Activated CD4-positive, alpha-beta T cell treated with anti-CD3 and anti-CD28 coated beads, Interleukin-2, amount 10 ng/mL, durations not matched to agents 24 days and 14 days (primary cell): ENCODE data around the gene C16orf96. TPM values are rescaled to one million over a fixed set of nuclear protein-coding genes. Genes with fewer than 3 reads are reported as not detected.

Experiments
- DNase-seq: peaks from one replicate; pipeline ENCODE4 v3.0.0; 2022
- H3K27ac Mint-ChIP-seq: one replicate; pipeline ENCODE4 v1.8.0; 2022; ENCODE audit warnings: mild to moderate bottlenecking, mixed read lengths
- H3K27me3 Mint-ChIP-seq: one replicate; pipeline ENCODE4 v1.8.0; 2022; ENCODE audit warnings: mixed read lengths
- H3K36me3 Mint-ChIP-seq: one replicate; pipeline ENCODE4 v1.8.0; 2022; ENCODE audit warnings: low read depth, mild to moderate bottlenecking, mixed read lengths
- H3K4me1 Mint-ChIP-seq: one replicate; pipeline ENCODE4 v1.8.0; 2021; ENCODE audit warnings: mixed read lengths
- H3K4me3 Mint-ChIP-seq: one replicate; pipeline ENCODE4 v1.8.0; 2022; ENCODE audit warnings: mild to moderate bottlenecking, moderate library complexity, mixed read lengths
- H3K9me3 Mint-ChIP-seq: one replicate; pipeline ENCODE4 v1.8.0; 2021; ENCODE audit warnings: mixed read lengths
- intact Hi-C: fragments of 100-400 bp; cut with micrococcal nuclease; formaldehyde crosslinking; loops from one replicate; pipeline ENCODE4 v1.15.1; 2023
- total RNA-seq: library from RNA; stranded (reverse); gene quantifications from 2 replicates; pipeline ENCODE4 v1.2.3, GENCODE V29; 2022

Gene C16orf96
- total RNA-seq, 1 donor from 2014 or later, result not detected

GRCh38 chr16:4534151-4534790 lies 21.9 kb upstream of the C16orf96 start:
- intact Hi-C loops, result loop anchor here (10.0 kb wide), 1 partner anchor 421 kb away; the partner anchor contains the start of gene SEC14L5
- Mint-ChIP-seq H3K9me3 (peaks cover 3% of the 10 kb centered on the region), H3K27me3 (peaks cover 2% of the 10 kb centered on the region), H3K27ac (no peak overlapping the region), H3K36me3 (peaks cover 34% of the 10 kb centered on the region), H3K4me3 (no peak overlapping the region), H3K4me1 (peaks cover 47% of the 10 kb centered on the region)
- no peak for DNase-seq

- H3K4me1 Mint-ChIP-seq, result peaks cover 37% of the 10 kb centered on the region
- intact Hi-C loops, result loop anchor here (5.0 to 10.0 kb wide), 4 partner anchors 82 to 419 kb away; partner anchors contain the start of genes DNAJA3 and SEC14L5
- H3K4me3 Mint-ChIP-seq, result peak overlapping the region; percentile 51
- H3K36me3 Mint-ChIP-seq, result peaks cover 32% of the 10 kb centered on the region
- peak overlapping the region; percentile 51 for H3K27ac Mint-ChIP-seq
- DNase-seq, result peak; percentile 73
- peaks cover 11% of the 10 kb centered on the region for H3K9me3 Mint-ChIP-seq
- peaks cover 4% of the 10 kb centered on the region for H3K27me3 Mint-ChIP-seq
Observed at GRCh38 chr16:4535627-4536108, 20.5 kb upstream of the C16orf96 start.

GRCh38 chr16:4536391-4537106 lies 19.6 kb upstream of the C16orf96 start:
- peak overlapping the region; percentile 85 for H3K4me3 Mint-ChIP-seq
- H3K9me3 Mint-ChIP-seq, result peaks cover 11% of the 10 kb centered on the region
- peak overlapping the region; percentile 74 for H3K27ac Mint-ChIP-seq
- peaks cover 37% of the 10 kb centered on the region for H3K4me1 Mint-ChIP-seq
- peaks cover 32% of the 10 kb centered on the region for H3K36me3 Mint-ChIP-seq
- intact Hi-C loops, result loop anchor here (5.0 to 10.0 kb wide), 4 partner anchors 81 to 418 kb away; partner anchors contain the start of genes DNAJA3 and SEC14L5
- peaks cover 4% of the 10 kb centered on the region for H3K27me3 Mint-ChIP-seq
- no peak for DNase-seq

- peak overlapping the region; percentile 85 for H3K4me3 Mint-ChIP-seq
- peaks cover 34% of the 10 kb centered on the region for H3K4me1 Mint-ChIP-seq
- peaks cover 25% of the 10 kb centered on the region for H3K36me3 Mint-ChIP-seq
- peak; percentile 60 for DNase-seq
- peaks cover 11% of the 10 kb centered on the region for H3K9me3 Mint-ChIP-seq
- peaks cover 4% of the 10 kb centered on the region for H3K27me3 Mint-ChIP-seq
- peak overlapping the region; percentile 74 for H3K27ac Mint-ChIP-seq
- intact Hi-C loops, result loop anchor here (1.0 to 10.0 kb wide), 6 partner anchors 8 to 417 kb away; partner anchors contain the start of genes DNAJA3, HMOX2 and SEC14L5
Observed at GRCh38 chr16:4537376-4538343, 18.5 kb upstream of the C16orf96 start.

- DNase-seq, result peak; percentile 97
- Mint-ChIP-seq H3K4me1 (peaks cover 31% of the 10 kb centered on the region), H3K27ac (peak within 1 kb of the TSS; percentile 89), H3K4me3 (peak within 1 kb of the TSS; percentile 85), H3K9me3 (peaks cover 11% of the 10 kb centered on the region), H3K27me3 (peaks cover 4% of the 10 kb centered on the region), H3K36me3 (peaks cover 19% of the 10 kb centered on the region)
- intact Hi-C loops, result loop anchor here (1.0 to 10.0 kb wide), 6 partner anchors 9 to 416 kb away; partner anchors contain the start of genes DNAJA3, HMOX2 and SEC14L5
Observed at GRCh38 chr16:4538350-4539235, 17.5 kb upstream of the C16orf96 start, which contains the start of gene CDIP1. Gene CDIP1 (minus strand): TSS chr16:4538773. CDS start chr16:4514130, 24,643 bp downstream.

GRCh38 chr16:4539716-4540284 lies 16.3 kb upstream of the C16orf96 start:
- no peak overlapping the region for H3K4me3 Mint-ChIP-seq

GRCh38 chr16:4544473-4544872 lies 11.7 kb upstream of the C16orf96 start:
- intact Hi-C loops, result no loop called here
- Mint-ChIP-seq H3K27me3 (peaks cover 9% of the 10 kb centered on the region), H3K9me3 (peaks cover 8% of the 10 kb centered on the region), H3K27ac (no peak overlapping the region), H3K4me1 (peaks cover 7% of the 10 kb centered on the region), H3K36me3 (peaks cover 3% of the 10 kb centered on the region), H3K4me3 (no peak overlapping the region)
- DNase-seq, result no peak

More at GRCh38 chr16:4539716-4540284, 16.3 kb upstream of the C16orf96 start:
- H3K9me3 Mint-ChIP-seq, result peaks cover 11% of the 10 kb centered on the region
- peaks cover 6% of the 10 kb centered on the region for H3K27me3 Mint-ChIP-seq
- DNase-seq, result no peak
- no peak overlapping the region for H3K27ac Mint-ChIP-seq
- H3K36me3 Mint-ChIP-seq, result peaks cover 16% of the 10 kb centered on the region
- intact Hi-C loops, result loop anchor here (5.0 to 10.0 kb wide), 4 partner anchors 78 to 415 kb away; partner anchors contain the start of genes DNAJA3 and SEC14L5
- peaks cover 27% of the 10 kb centered on the region for H3K4me1 Mint-ChIP-seq

- H3K4me1 Mint-ChIP-seq, result peaks cover 7% of the 10 kb centered on the region
- H3K9me3 Mint-ChIP-seq, result no peaks in the 10 kb centered on the region
- H3K4me3 Mint-ChIP-seq, result no peak overlapping the region
- H3K27me3 Mint-ChIP-seq, result peaks cover 19% of the 10 kb centered on the region
- no peaks in the 10 kb centered on the region for H3K36me3 Mint-ChIP-seq
- intact Hi-C loops, result loop anchor here (1.0 to 2.0 kb wide), 3 partner anchors 33 to 71 kb away; no protein-coding TSS in a partner anchor
- H3K27ac Mint-ChIP-seq, result no peak overlapping the region
- no peak for DNase-seq
Observed at GRCh38 chr16:4548124-4548523, 8.0 kb upstream of the C16orf96 start.

- H3K36me3 Mint-ChIP-seq, result no peaks in the 10 kb centered on the region
- H3K27ac Mint-ChIP-seq, result no peak overlapping the region
- H3K9me3 Mint-ChIP-seq, result no peaks in the 10 kb centered on the region
- intact Hi-C loops, result no loop called here
- no peak overlapping the region for H3K4me3 Mint-ChIP-seq
- no peak for DNase-seq
- peaks cover 7% of the 10 kb centered on the region for H3K4me1 Mint-ChIP-seq
- H3K27me3 Mint-ChIP-seq, result peaks cover 13% of the 10 kb centered on the region
Observed at GRCh38 chr16:4550591-4550990, 5.5 kb upstream of the C16orf96 start.

- H3K27ac Mint-ChIP-seq, result no peak overlapping the region
- peaks cover 7% of the 10 kb centered on the region for H3K4me1 Mint-ChIP-seq
- DNase-seq, result no peak
- intact Hi-C loops, result no loop called here
- H3K9me3 Mint-ChIP-seq, result no peaks in the 10 kb centered on the region
- H3K27me3 Mint-ChIP-seq, result peaks cover 11% of the 10 kb centered on the region
- no peak overlapping the region for H3K4me3 Mint-ChIP-seq
- no peaks in the 10 kb centered on the region for H3K36me3 Mint-ChIP-seq
Observed at GRCh38 chr16:4552541-4552940, 3.6 kb upstream of the C16orf96 start.

GRCh38 chr16:4556580-4556979 lies 440 bp downstream of the C16orf96 start:
- Mint-ChIP-seq H3K4me3 (no peak overlapping the region), H3K27me3 (peaks cover 8% of the 10 kb centered on the region), H3K27ac (no peak overlapping the region), H3K9me3 (no peaks in the 10 kb centered on the region), H3K36me3 (no peaks in the 10 kb centered on the region), H3K4me1 (no peaks in the 10 kb centered on the region)
- DNase-seq, result no peak
- intact Hi-C loops, result no loop called here

- intact Hi-C loops, result no loop called here
- no peaks in the 10 kb centered on the region for H3K4me1 Mint-ChIP-seq
Observed at GRCh38 chr16:4557973-4558372, 1.8 kb downstream of the C16orf96 start.

More at GRCh38 chr16:4557973-4558372, 1.8 kb downstream of the C16orf96 start:
- H3K27me3 Mint-ChIP-seq, result peaks cover under 1% of the 10 kb centered on the region
- H3K9me3 Mint-ChIP-seq, result no peaks in the 10 kb centered on the region
- no peak overlapping the region for H3K4me3 Mint-ChIP-seq
- no peak for DNase-seq
- H3K27ac Mint-ChIP-seq, result no peak overlapping the region
- no peaks in the 10 kb centered on the region for H3K36me3 Mint-ChIP-seq
